ENCODE results near the gene FAM171A2. TPM values are rescaled to one million over a fixed set of nuclear protein-coding genes. Genes with fewer than 3 reads are reported as not detected.
A peak's percentile ranks its signal among the peaks of the same experiment; 100 is the strongest.

FAM171A2 gene
- total RNA-seq, 1 experiment from 2014 or later, result 27.5 TPM

GRCh38 chr17:44362949-44363612 is 572 bp downstream of the FAM171A2 start:
- Histone ChIP-seq H4K91ac (ENCODE audit: insufficient read length, low read depth, low read length) (no peak overlapping the region), H3K9me3 (ENCODE audit: control insufficient read depth, low read depth, low read length) (no peaks in the 10 kb centered on the region), H4K8ac (replicated peaks; ENCODE audit: insufficient read length, low read depth, low read length) (no peak overlapping the region), H3K23me2 (ENCODE audit: insufficient read length, low read depth, low read length, poor library complexity, severe bottlenecking) (peaks cover 13% of the 10 kb centered on the region), H3K79me2 (ENCODE audit: insufficient read depth, low read length) (no peaks in the 10 kb centered on the region), H2BK15ac (ENCODE audit: low read depth, low read length) (no peak overlapping the region), H2AFZ (ENCODE audit: low read length) (no peak overlapping the region), H2AK5ac (ENCODE audit: insufficient read length, low read length) (no peak overlapping the region), H4K20me1 (ENCODE audit: control insufficient read depth, insufficient read depth, insufficient read length) (no peaks in the 10 kb centered on the region), H4K5ac (ENCODE audit: insufficient read length, low read depth, low read length) (no peak overlapping the region), H3T11ph (ENCODE audit: low read length) (no peak overlapping the region), H2BK120ac (ENCODE audit: low read depth, low read length, poor library complexity, severe bottlenecking) (no peak overlapping the region), H3K27me3 (ENCODE audit: insufficient read depth, low read length) (no peaks in the 10 kb centered on the region; the same call in 1 of the 2 replicates), H2BK20ac (ENCODE audit: low read depth, low read length, poor library complexity, severe bottlenecking) (no peak overlapping the region), H2BK12ac (ENCODE audit: insufficient read length, low read depth, low read length) (no peak overlapping the region), H3K4me1 (ENCODE audit: insufficient read depth, low read length) (peaks cover 14% of the 10 kb centered on the region), H3K18ac (ENCODE audit: insufficient read length, low read depth, low read length) (no peak overlapping the region), H3K79me1 (ENCODE audit: insufficient read depth, low read depth, low read length, poor library complexity, severe bottlenecking) (no peaks in the 10 kb centered on the region), H3K56ac (ENCODE audit: insufficient read length, low read depth, low read length) (no peak overlapping the region), H3K27ac (ENCODE audit: insufficient read length, low read depth, low read length) (no peak overlapping the region), H3K9ac (ENCODE audit: extremely low read depth, insufficient read length, low read length) (no peak overlapping the region), H2BK5ac (ENCODE audit: insufficient read length, low read length) (no peak overlapping the region), H3K4ac (ENCODE audit: low read depth, low read length) (no peak overlapping the region), H3K4me2 (ENCODE audit: insufficient read depth, insufficient read length, low read length) (peak overlapping the region; percentile 58), H3K23ac (ENCODE audit: insufficient read length, low read depth, low read length) (no peak overlapping the region), H3K14ac (ENCODE audit: insufficient read depth, low read length) (no peak overlapping the region)
- Mint-ChIP-seq H3K27ac (peak overlapping the region in 1 of 3 experiments; percentile 75; a peak in 1 of 7 replicates), H3K9me3 (no peaks in the 10 kb centered on the region), H3K36me3 (ENCODE audit: insufficient read depth in 1 of 3, low read depth in 3 of 3) (peaks cover 0 to 15% (median 9%) of the 10 kb centered on the region in 3 experiments; a peak in 5 of 7 replicates), H3K4me1 (peaks cover 22 to 36% of the 10 kb centered on the region in 2 experiments), H3K4me3 (peak overlapping the region; percentile 75 to 90), H3K27me3 (ENCODE audit: low read depth) (peaks cover 35% of the 10 kb centered on the region)
- no CpG with 5 or more reads among the region's 45 CpGs for WGBS (ENCODE audit: extremely low coverage, insufficient read length, low lambda C conversion rate)
- TF ChIP-seq CTCF (conservative IDR thresholded peaks at IDR 0.05), result no peak
- DNase-seq, result no peak

All from H9 (cell line).